HepG2 (cell line): Measurements from ENCODE around the gene MIA. TPM values are rescaled to one million over a fixed set of nuclear protein-coding genes. Genes with fewer than 3 reads are reported as not detected.

Source experiments
- GRHL1 ChIP-seq: sonication (generic); formaldehyde crosslinking; conservative IDR thresholded peaks from 2 replicates; pipeline ENCODE4 v1.8.0; 2022; ENCODE audit warnings: missing genetic modification reagents
- HNF4G ChIP-seq, 2 experiments: sonication (generic) in 1 of 2; formaldehyde crosslinking in 1 of 2; IDR thresholded peaks; 2 replicates each; pipeline versions ENCODE4 v1.4.0 to v1.6.1; 2011 to 2020; ENCODE audit warnings: borderline replicate concordance in 2 of 2, low read depth in 2 of 2, mild to moderate bottlenecking in 2 of 2, low read length in 1 of 2, missing genetic modification reagents in 1 of 2, moderate library complexity in 1 of 2
- NFKBIZ ChIP-seq: IDR thresholded peaks from 2 replicates; pipeline ENCODE4 v1.6.1; 2018; ENCODE audit warnings: missing genetic modification reagents, missing compliant biosample characterization
- POGZ ChIP-seq: sonication (generic); formaldehyde crosslinking; IDR thresholded peaks from 2 replicates; pipeline ENCODE4 v1.4.0; 2020; ENCODE audit warnings: mild to moderate bottlenecking, missing genetic modification reagents
- POLR2G ChIP-seq: fragments of 200-400 bp; formaldehyde crosslinking; IDR thresholded peaks from 2 replicates; pipeline ENCODE4 v1.6.1; 2018; ENCODE audit warnings: mild to moderate bottlenecking, low read depth, low read length, moderate library complexity
- RAD51 ChIP-seq: fragments of 450-650 bp; IDR thresholded peaks from 2 replicates; pipeline ENCODE4 v1.6.1; 2016; ENCODE audit warnings: borderline replicate concordance
- RARA ChIP-seq: IDR thresholded peaks from 2 replicates; pipeline ENCODE4 v1.6.1; 2016; ENCODE audit warnings: missing genetic modification reagents, missing compliant biosample characterization
- SOX13 ChIP-seq, 3 experiments: fragments of 450-650 bp in 1 of 3; sonication (generic) in 1 of 3; formaldehyde crosslinking in 1 of 3; IDR thresholded peaks in 2 of 3; conservative IDR thresholded peaks in 1 of 3; 2 replicates each; pipeline versions ENCODE4 v1.5.0 to v1.6.1; 2016 to 2020; ENCODE audit warnings: antibody characterized with exemption in 1 of 3, mild to moderate bottlenecking in 1 of 3, missing compliant biosample characterization in 1 of 3, missing genetic modification reagents in 1 of 3, moderate library complexity in 1 of 3
- TBL1XR1 ChIP-seq: fragments of 150-350 bp; IDR thresholded peaks from 2 replicates; pipeline ENCODE4 v1.6.1; 2014; ENCODE audit warnings: borderline replicate concordance, low read length; ENCODE audit not compliant: partially characterized antibody
- ZBTB1 ChIP-seq: sonication (generic); formaldehyde crosslinking; IDR thresholded peaks from 2 replicates; pipeline ENCODE4 v1.4.0; 2020; ENCODE audit warnings: missing genetic modification reagents, borderline replicate concordance
- ZIK1 ChIP-seq: sonication (generic); formaldehyde crosslinking; IDR thresholded peaks from 2 replicates; pipeline ENCODE4 v1.5.0; 2020; ENCODE audit warnings: mild to moderate bottlenecking, low read depth, missing genetic modification reagents, borderline replicate concordance
- ZNF343 ChIP-seq: sonication (generic); formaldehyde crosslinking; IDR thresholded peaks from 2 replicates; pipeline ENCODE4 v1.4.0; 2020; ENCODE audit warnings: mild to moderate bottlenecking, missing genetic modification reagents
- ZNF839 ChIP-seq: sonication (generic); formaldehyde crosslinking; IDR thresholded peaks from 2 replicates; pipeline ENCODE4 v1.4.0; 2020; ENCODE audit warnings: missing genetic modification reagents, mild to moderate bottlenecking, borderline replicate concordance
- polyA plus RNA-seq, 8 experiments: library from polyadenylated mRNA; depleted of rRNA in 3 of 8; stranded (reverse) in 7 of 8; unstranded in 1 of 8; fragments of >200 nt; fragmentation: Illumina TruSeq in 4 of 8; extraction: Trizol in 4 of 8; gene quantifications; 2 replicates each; pipeline versions ENCODE4 v1.2.1 to v1.2.3, GENCODE V29; 2011 to 2016; ENCODE audit warnings: low read depth in 4 of 8, missing spikeins in 1 of 8, mixed read lengths in 1 of 8; ENCODE audit not compliant: insufficient read depth in 1 of 8
- total RNA-seq, 5 experiments: library from RNA; depleted of rRNA; stranded (reverse); fragments of >200 nt; fragmentation: Illumina TruSeq; extraction: Trizol; gene quantifications; 2 replicates each; pipeline ENCODE4 v1.2.3, GENCODE V29; 2016; ENCODE audit warnings: low read depth in 1 of 5
- TF ChIP-seq, protein P1 (sequence below): sonication (generic); formaldehyde crosslinking; IDR thresholded peaks from 2 replicates; pipeline ENCODE4 v1.4.0; 2020; ENCODE audit warnings: missing genetic modification reagents
- TF ChIP-seq, protein P2 (sequence below): IDR thresholded peaks from 2 replicates; pipeline ENCODE4 v1.6.1; 2016; ENCODE audit warnings: missing genetic modification reagents, missing compliant biosample characterization
- TF ChIP-seq, protein P3 (sequence below): sonication (generic); formaldehyde crosslinking; IDR thresholded peaks from 2 replicates; pipeline ENCODE4 v1.5.1; 2020; ENCODE audit warnings: mild to moderate bottlenecking, missing genetic modification reagents, moderate library complexity
- TF ChIP-seq, protein P4 (sequence below): IDR thresholded peaks from 2 replicates; pipeline ENCODE4 v1.6.1; 2016; ENCODE audit warnings: mild to moderate bottlenecking

MIA gene
- total and polyA plus RNA-seq, 2 of the 13 experiments (the other 11 are each of a cell fraction or from before 2014, with no cell fraction given) = 0.61 TPM; not detected in 1

DNA sequence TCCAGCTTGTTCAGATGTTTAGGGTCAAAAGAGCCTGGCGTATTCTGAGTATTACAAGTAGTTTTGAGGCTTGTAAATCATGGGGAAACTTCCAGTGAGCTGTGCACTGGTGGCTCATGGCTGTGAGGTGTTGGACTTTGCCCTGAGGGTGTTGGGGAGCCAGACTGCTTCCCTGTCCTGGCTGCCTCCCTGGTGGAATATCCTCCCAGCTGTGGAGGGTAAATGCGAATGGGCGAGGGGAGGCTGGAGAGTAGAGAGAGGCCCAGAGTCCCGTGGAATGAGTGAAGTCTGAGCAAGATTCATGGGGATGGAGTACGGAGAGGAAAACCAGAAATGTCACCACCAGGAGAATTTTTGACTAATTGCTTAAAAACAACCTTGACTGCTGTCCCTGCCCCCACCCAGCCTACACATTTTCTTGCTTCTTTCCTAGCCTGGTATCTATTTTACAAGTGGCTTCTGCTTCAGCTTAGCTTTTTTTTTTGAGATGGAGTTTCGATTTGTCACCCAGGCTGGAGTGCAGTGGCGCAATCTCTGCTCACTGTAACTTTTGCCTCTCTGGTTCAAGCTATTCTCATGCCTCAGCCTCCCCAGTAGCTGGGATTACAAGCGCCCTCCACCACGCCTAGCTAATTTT is 20.6 kb upstream of the MIA start (continued):
- TF ChIP-seq, protein P1, sequence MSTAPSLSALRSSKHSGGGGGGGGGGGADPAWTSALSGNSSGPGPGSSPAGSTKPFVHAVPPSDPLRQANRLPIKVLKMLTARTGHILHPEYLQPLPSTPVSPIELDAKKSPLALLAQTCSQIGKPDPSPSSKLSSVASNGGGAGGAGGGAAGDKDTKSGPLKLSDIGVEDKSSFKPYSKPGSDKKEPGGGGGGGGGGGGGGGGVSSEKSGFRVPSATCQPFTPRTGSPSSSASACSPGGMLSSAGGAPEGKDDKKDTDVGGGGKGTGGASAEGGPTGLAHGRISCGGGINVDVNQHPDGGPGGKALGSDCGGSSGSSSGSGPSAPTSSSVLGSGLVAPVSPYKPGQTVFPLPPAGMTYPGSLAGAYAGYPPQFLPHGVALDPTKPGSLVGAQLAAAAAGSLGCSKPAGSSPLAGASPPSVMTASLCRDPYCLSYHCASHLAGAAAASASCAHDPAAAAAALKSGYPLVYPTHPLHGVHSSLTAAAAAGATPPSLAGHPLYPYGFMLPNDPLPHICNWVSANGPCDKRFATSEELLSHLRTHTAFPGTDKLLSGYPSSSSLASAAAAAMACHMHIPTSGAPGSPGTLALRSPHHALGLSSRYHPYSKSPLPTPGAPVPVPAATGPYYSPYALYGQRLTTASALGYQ = 0 out of 2 replicates have a peak, but pooled peaks have one; percentile 44
- TF ChIP-seq, protein P2, sequence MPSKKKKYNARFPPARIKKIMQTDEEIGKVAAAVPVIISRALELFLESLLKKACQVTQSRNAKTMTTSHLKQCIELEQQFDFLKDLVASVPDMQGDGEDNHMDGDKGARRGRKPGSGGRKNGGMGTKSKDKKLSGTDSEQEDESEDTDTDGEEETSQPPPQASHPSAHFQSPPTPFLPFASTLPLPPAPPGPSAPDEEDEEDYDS (CRISPR knock-in tag) = 0 out of 2 replicates have a peak, but pooled peaks have one; percentile 14
- 0 out of 2 replicates have a peak, but pooled peaks have one; percentile 17 for TF ChIP-seq RARA (CRISPR knock-in tag)
- peak; percentile 76 for TF ChIP-seq HNF4G (IDR thresholded peaks at IDR 0.05; ENCODE audit: borderline replicate concordance, low read depth, low read length)
- TF ChIP-seq HNF4G (CRISPR knock-in tag; IDR thresholded peaks at IDR 0.05; ENCODE audit: borderline replicate concordance, low read depth) = peak; percentile 30; the same call in 1 of the 2 replicates
- no peak for TF ChIP-seq TBL1XR1
- no peak for TF ChIP-seq ZBTB1 (CRISPR knock-in tag)
- peak; percentile 48; the same call in 1 of the 2 replicates for TF ChIP-seq POLR2G
- TF ChIP-seq ZIK1 (CRISPR knock-in tag) = 0 out of 2 replicates have a peak, but pooled peaks have one; percentile 28
- TF ChIP-seq ZNF839 (CRISPR knock-in tag) = no peak
- TF ChIP-seq, protein P3, sequence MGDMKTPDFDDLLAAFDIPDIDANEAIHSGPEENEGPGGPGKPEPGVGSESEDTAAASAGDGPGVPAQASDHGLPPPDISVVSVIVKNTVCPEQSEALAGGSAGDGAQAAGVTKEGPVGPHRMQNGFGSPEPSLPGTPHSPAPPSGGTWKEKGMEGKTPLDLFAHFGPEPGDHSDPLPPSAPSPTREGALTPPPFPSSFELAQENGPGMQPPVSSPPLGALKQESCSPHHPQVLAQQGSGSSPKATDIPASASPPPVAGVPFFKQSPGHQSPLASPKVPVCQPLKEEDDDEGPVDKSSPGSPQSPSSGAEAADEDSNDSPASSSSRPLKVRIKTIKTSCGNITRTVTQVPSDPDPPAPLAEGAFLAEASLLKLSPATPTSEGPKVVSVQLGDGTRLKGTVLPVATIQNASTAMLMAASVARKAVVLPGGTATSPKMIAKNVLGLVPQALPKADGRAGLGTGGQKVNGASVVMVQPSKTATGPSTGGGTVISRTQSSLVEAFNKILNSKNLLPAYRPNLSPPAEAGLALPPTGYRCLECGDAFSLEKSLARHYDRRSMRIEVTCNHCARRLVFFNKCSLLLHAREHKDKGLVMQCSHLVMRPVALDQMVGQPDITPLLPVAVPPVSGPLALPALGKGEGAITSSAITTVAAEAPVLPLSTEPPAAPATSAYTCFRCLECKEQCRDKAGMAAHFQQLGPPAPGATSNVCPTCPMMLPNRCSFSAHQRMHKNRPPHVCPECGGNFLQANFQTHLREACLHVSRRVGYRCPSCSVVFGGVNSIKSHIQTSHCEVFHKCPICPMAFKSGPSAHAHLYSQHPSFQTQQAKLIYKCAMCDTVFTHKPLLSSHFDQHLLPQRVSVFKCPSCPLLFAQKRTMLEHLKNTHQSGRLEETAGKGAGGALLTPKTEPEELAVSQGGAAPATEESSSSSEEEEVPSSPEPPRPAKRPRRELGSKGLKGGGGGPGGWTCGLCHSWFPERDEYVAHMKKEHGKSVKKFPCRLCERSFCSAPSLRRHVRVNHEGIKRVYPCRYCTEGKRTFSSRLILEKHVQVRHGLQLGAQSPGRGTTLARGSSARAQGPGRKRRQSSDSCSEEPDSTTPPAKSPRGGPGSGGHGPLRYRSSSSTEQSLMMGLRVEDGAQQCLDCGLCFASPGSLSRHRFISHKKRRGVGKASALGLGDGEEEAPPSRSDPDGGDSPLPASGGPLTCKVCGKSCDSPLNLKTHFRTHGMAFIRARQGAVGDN = peak; percentile 67
- TF ChIP-seq ZNF343 (CRISPR knock-in tag) = peak; percentile 66; the same call in 1 of the 2 replicates
- TF ChIP-seq SOX13 (IDR thresholded peaks at IDR 0.05) = no peak
- no peak for TF ChIP-seq SOX13 (CRISPR knock-in tag; conservative IDR thresholded peaks at IDR 0.05 in 1 of 2, IDR thresholded peaks at IDR 0.05 in 1 of 2)
- TF ChIP-seq RAD51 = no peak
- TF ChIP-seq, protein P4, sequence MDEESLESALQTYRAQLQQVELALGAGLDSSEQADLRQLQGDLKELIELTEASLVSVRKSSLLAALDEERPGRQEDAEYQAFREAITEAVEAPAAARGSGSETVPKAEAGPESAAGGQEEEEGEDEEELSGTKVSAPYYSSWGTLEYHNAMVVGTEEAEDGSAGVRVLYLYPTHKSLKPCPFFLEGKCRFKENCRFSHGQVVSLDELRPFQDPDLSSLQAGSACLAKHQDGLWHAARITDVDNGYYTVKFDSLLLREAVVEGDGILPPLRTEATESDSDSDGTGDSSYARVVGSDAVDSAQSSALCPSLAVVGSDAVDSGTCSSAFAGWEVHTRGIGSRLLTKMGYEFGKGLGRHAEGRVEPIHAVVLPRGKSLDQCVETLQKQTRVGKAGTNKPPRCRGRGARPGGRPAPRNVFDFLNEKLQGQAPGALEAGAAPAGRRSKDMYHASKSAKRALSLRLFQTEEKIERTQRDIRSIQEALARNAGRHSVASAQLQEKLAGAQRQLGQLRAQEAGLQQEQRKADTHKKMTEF (CRISPR knock-in tag) = no peak
- TF ChIP-seq NFKBIZ = no peak
- TF ChIP-seq POGZ (CRISPR knock-in tag) = no peak
- no peak for TF ChIP-seq GRHL1 (CRISPR knock-in tag)
